Measurements from ENCODE around the gene VAV1.

Gene VAV1

GRCh38 chr19:6832412-6832811 is 59.9 kb downstream of the VAV1 start:
- Histone ChIP-seq H3K36me3 (ENCODE audit: insufficient read depth, low read length) (peaks cover 85% of the 10 kb centered on the region), H3K4me1 (ENCODE audit: insufficient read depth, low read length) (no peaks in the 10 kb centered on the region), H3K4me2 (ENCODE audit: insufficient read depth, low read length) (no peak overlapping the region), H3K27me3 (ENCODE audit: insufficient read depth, low read length, poor library complexity) (no peaks in the 10 kb centered on the region), H3K9me3 (ENCODE audit: insufficient read depth, low read length, severe bottlenecking) (no peaks in the 10 kb centered on the region), H3K27ac (ENCODE audit: low read length) (no peak overlapping the region), H4K20me1 (ENCODE audit: insufficient read depth, low read length) (no peaks in the 10 kb centered on the region), H3K9ac (ENCODE audit: low read depth, low read length) (no peak overlapping the region), H2AFZ (ENCODE audit: low read depth, low read length) (no peak overlapping the region), H3K79me2 (ENCODE audit: insufficient read depth, low read length) (no peaks in the 10 kb centered on the region), H3K4me3 (ENCODE audit: low read depth in 1 of 2, low read length in 2 of 2) (no peak overlapping the region)
- ATAC-seq (ENCODE audit: insufficient read depth, low read depth), result no peak
- TF ChIP-seq EZH2 (IDR thresholded peaks at IDR 0.05; ENCODE audit: borderline replicate concordance, low read depth, low read length, severe bottlenecking), result no peak
- TF ChIP-seq CTCF (IDR thresholded peaks at IDR 0.05; ENCODE audit: borderline replicate concordance, extremely low read depth, low read length, poor library complexity, severe bottlenecking), result no peak
- no peak for DNase-seq

- H2AFZ ChIP-seq (ENCODE audit: low read depth, low read length), result no peak overlapping the region
- ATAC-seq (ENCODE audit: insufficient read depth, low read depth), result no peak
- TF ChIP-seq EZH2 (IDR thresholded peaks at IDR 0.05; ENCODE audit: borderline replicate concordance, low read depth, low read length, severe bottlenecking) (no peak), CTCF (IDR thresholded peaks at IDR 0.05; ENCODE audit: borderline replicate concordance, extremely low read depth, low read length, poor library complexity, severe bottlenecking) (no peak)
- no peaks in the 10 kb centered on the region for H3K4me1 ChIP-seq (ENCODE audit: insufficient read depth, low read length)
- no peak overlapping the region for H3K4me3 ChIP-seq (ENCODE audit: low read depth in 1 of 2, low read length in 2 of 2)
- no peaks in the 10 kb centered on the region for H3K79me2 ChIP-seq (ENCODE audit: insufficient read depth, low read length)
- no peaks in the 10 kb centered on the region for H3K27me3 ChIP-seq (ENCODE audit: insufficient read depth, low read length, poor library complexity)
- 0 out of 2 replicates have a peak overlapping the region, but pooled peaks have one; percentile 12 for H3K27ac ChIP-seq (ENCODE audit: low read length)
- no peaks in the 10 kb centered on the region for H4K20me1 ChIP-seq (ENCODE audit: insufficient read depth, low read length)
- no peak overlapping the region for H3K4me2 ChIP-seq (ENCODE audit: insufficient read depth, low read length)
- no peak overlapping the region for H3K9ac ChIP-seq (ENCODE audit: low read depth, low read length)
- H3K36me3 ChIP-seq (ENCODE audit: insufficient read depth, low read length), result peaks cover 79% of the 10 kb centered on the region
- no peaks in the 10 kb centered on the region for H3K9me3 ChIP-seq (ENCODE audit: insufficient read depth, low read length, severe bottlenecking)
- DNase-seq, result no peak
Observed at GRCh38 chr19:6833166-6833790, 60.8 kb downstream of the VAV1 start.

GRCh38 chr19:6834433-6834832 is 61.9 kb downstream of the VAV1 start:
- Histone ChIP-seq H4K20me1 (ENCODE audit: insufficient read depth, low read length) (no peaks in the 10 kb centered on the region), H3K79me2 (ENCODE audit: insufficient read depth, low read length) (no peaks in the 10 kb centered on the region), H3K9me3 (ENCODE audit: insufficient read depth, low read length, severe bottlenecking) (no peaks in the 10 kb centered on the region), H2AFZ (ENCODE audit: low read depth, low read length) (no peak overlapping the region), H3K27ac (ENCODE audit: low read length) (no peak overlapping the region), H3K36me3 (ENCODE audit: insufficient read depth, low read length) (peaks cover 71% of the 10 kb centered on the region), H3K27me3 (ENCODE audit: insufficient read depth, low read length, poor library complexity) (no peaks in the 10 kb centered on the region), H3K4me1 (ENCODE audit: insufficient read depth, low read length) (no peaks in the 10 kb centered on the region), H3K9ac (ENCODE audit: low read depth, low read length) (no peak overlapping the region), H3K4me3 (ENCODE audit: low read depth in 1 of 2, low read length in 2 of 2) (no peak overlapping the region), H3K4me2 (ENCODE audit: insufficient read depth, low read length) (no peak overlapping the region)
- no peak for TF ChIP-seq CTCF (IDR thresholded peaks at IDR 0.05; ENCODE audit: borderline replicate concordance, extremely low read depth, low read length, poor library complexity, severe bottlenecking)
- TF ChIP-seq EZH2 (IDR thresholded peaks at IDR 0.05; ENCODE audit: borderline replicate concordance, low read depth, low read length, severe bottlenecking), result no peak
- ATAC-seq (ENCODE audit: insufficient read depth, low read depth) (no peak), DNase-seq (no peak)

Measured in DND-41 (cell line).